ENCODE data around the gene ZFR.
A peak's percentile ranks its signal among the peaks of the same experiment; 100 is the strongest.
"Not testable (repeated sequence)": the region's sequence is repeated elsewhere in the genome, so short reads cannot be mapped to it uniquely, and the experiment has no call there.

ZFR gene
- 154 reads per million, percentile 89 among the genes with 10 or more reads in this experiment for total RNA-seq

- DNase-seq, result peak; percentile 89
Measured at GRCh38 chr5:32444431-32445286, at the start of gene ZFR. ZFR (minus strand) TSS chr5:32444740; CDS start chr5:32444658, 82 bp downstream.

- DNase-seq, result no peak
Measured at GRCh38 chr5:32490972-32491557, 46.5 kb upstream of the ZFR start.

- peak; percentile 69 for DNase-seq
Measured at GRCh38 chr5:32489791-32490562, 45.4 kb upstream of the ZFR start.

- no peak for DNase-seq
Measured at GRCh38 chr5:32487424-32487823, 42.9 kb upstream of the ZFR start.

- DNase-seq, result no peak
Measured at GRCh38 chr5:32487008-32487407, 42.5 kb upstream of the ZFR start.

GRCh38 chr5:32482193-32482592 is 37.7 kb upstream of the ZFR start:
- no peak for DNase-seq

GRCh38 chr5:32479096-32479495 is 34.6 kb upstream of the ZFR start:
- no peak for DNase-seq

- DNase-seq, result no peak
Measured at GRCh38 chr5:32476891-32477290, 32.4 kb upstream of the ZFR start.

GRCh38 chr5:32475334-32476097 is 31.0 kb upstream of the ZFR start:
- DNase-seq, result no peak

- DNase-seq, result no peak
Measured at GRCh38 chr5:32474209-32474854, 29.8 kb upstream of the ZFR start.

GRCh38 chr5:32473072-32473471 is 28.5 kb upstream of the ZFR start:
- no peak for DNase-seq

GRCh38 chr5:32471784-32472183 is 27.2 kb upstream of the ZFR start:
- DNase-seq, result no peak

- DNase-seq, result no peak
Measured at GRCh38 chr5:32465076-32465475, 20.5 kb upstream of the ZFR start.

GRCh38 chr5:32462618-32463017 is 18.1 kb upstream of the ZFR start:
- no peak for DNase-seq

- no peak for DNase-seq
Measured at GRCh38 chr5:32461441-32462120, 17.0 kb upstream of the ZFR start.

- no peak for DNase-seq
Measured at GRCh38 chr5:32460702-32461101, 16.2 kb upstream of the ZFR start.

GRCh38 chr5:32458880-32459495 is 14.4 kb upstream of the ZFR start:
- no peak for DNase-seq

- no peak for DNase-seq
Measured at GRCh38 chr5:32455311-32455710, 10.8 kb upstream of the ZFR start.

GRCh38 chr5:32454821-32455220 is 10.3 kb upstream of the ZFR start:
- DNase-seq, result no peak

- DNase-seq, result no peak
Measured at GRCh38 chr5:32453916-32454315, 9.4 kb upstream of the ZFR start.

- not testable (repeated sequence) for DNase-seq
Measured at GRCh38 chr5:32452316-32452715, 7.8 kb upstream of the ZFR start.
